MCF 10A (cell line): ENCODE data around the gene PPARA. TPM values are rescaled to one million over a fixed set of nuclear protein-coding genes. Genes with fewer than 3 reads are reported as not detected.

Experiments used
- BruUV-seq: library from RNA; stranded (reverse); fragments of 400-500 nt; replicated peaks from 2 replicates; lab custom pipeline; 2021; lab: Mats Ljungman, UMichigan
- CTCF ChIA-PET: fragments of 300-600 bp; sonication (Branson Sonifier 250); formaldehyde crosslinking; extraction: SDS; loops from one replicate; lab custom pipeline; 2021; ENCODE audit warnings: antibody characterized with exemption, inconsistent platforms; lab: Yijun Ruan, JAX
- POLR2A ChIA-PET: fragments of 300-600, 350-650 bp; sonication (Branson Sonifier 250); formaldehyde crosslinking; extraction: SDS; loops from one replicate; lab custom pipeline; 2020; ENCODE audit warnings: antibody characterized with exemption, inconsistent platforms; lab: Yijun Ruan, JAX
- DNase-seq: peaks from one replicate; pipeline ENCODE4 v3.0.0-alpha.2; 2018; ENCODE audit not compliant: unreplicated experiment
- H3K27ac Mint-ChIP-seq: one replicate; pipeline ENCODE4 v1.8.0; 2022; ENCODE audit warnings: mild to moderate bottlenecking, low read depth, mixed read lengths; ENCODE audit not compliant: unreplicated experiment
- H3K27me3 Mint-ChIP-seq: one replicate; pipeline ENCODE4 v1.8.0; 2022; ENCODE audit warnings: mixed read lengths; ENCODE audit not compliant: insufficient read depth, unreplicated experiment
- H3K36me3 Mint-ChIP-seq: one replicate; pipeline ENCODE4 v1.8.0; 2022; ENCODE audit warnings: mild to moderate bottlenecking, moderate library complexity, mixed read lengths; ENCODE audit not compliant: insufficient read depth, unreplicated experiment
- H3K4me1 Mint-ChIP-seq: one replicate; pipeline ENCODE4 v1.8.0; 2022; ENCODE audit warnings: mixed read lengths; ENCODE audit not compliant: insufficient read depth, unreplicated experiment
- H3K4me3 Mint-ChIP-seq: one replicate; pipeline ENCODE4 v1.8.0; 2022; ENCODE audit warnings: mild to moderate bottlenecking, moderate library complexity, mixed read lengths; ENCODE audit not compliant: unreplicated experiment
- H3K9me3 Mint-ChIP-seq: one replicate; pipeline ENCODE4 v1.8.0; 2022; ENCODE audit warnings: mixed read lengths; ENCODE audit not compliant: unreplicated experiment
- intact Hi-C: fragments of 100-400 bp; cut with micrococcal nuclease; formaldehyde crosslinking; loops from 2 replicates; pipeline ENCODE4 v1.14.1; 2022
- total RNA-seq: library from RNA; stranded (reverse); gene quantifications from 2 replicates; pipeline ENCODE4 v1.2.3, GENCODE V29; 2022
- TF ChIP-seq, protein P1 (sequence below): fragments of 200-600 bp; IDR thresholded peaks from one replicate; pipeline ENCODE4 v1.8.0; 2022; ENCODE audit warnings: antibody characterized with exemption, mild to moderate bottlenecking; ENCODE audit not compliant: unreplicated experiment

Gene PPARA
- total RNA-seq, 1 experiment from 2014 or later, result 8.0 TPM

DNA sequence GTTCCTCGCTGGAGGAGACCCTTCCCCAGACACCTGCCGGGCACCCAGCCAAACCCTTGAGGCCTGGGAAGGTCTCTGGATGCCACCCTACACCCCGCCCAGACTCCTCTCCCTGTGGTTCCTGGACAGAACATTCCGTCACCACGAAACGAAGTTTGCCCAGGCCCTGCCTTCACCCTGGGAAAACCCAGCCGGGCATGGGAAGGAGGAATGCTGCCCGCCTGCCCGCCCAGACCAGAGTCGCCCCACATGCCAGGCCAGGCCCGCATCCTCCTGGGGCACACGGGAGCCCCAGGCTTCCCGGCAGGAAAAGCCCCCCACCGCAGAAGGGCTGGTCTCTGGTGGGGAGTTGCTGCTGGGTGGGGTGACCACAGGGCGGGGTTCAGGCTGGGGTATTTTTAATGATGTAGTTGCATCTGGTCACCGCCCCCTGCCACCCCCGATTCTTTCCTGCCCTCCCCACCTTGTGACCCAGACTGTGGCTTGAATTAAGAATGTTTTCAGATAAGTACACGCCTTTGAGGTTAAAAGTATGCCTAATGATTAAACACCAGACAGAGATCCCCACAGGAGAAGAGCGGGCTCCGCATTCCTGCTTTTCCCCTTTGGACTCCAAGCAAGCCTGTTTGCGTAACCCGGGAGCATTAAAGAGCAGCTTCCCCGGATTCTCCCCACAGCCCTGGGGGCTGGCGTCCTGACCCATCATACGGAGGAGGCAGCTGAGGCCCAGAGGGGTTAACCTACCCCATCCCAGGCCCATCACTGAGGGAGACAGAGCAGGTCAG is 44.6 kb upstream of the PPARA start:
- intact Hi-C loops, result loop anchor here (2.0 to 5.0 kb wide), 2 partner anchors 21 to 33 kb away; no protein-coding TSS in a partner anchor
- no TSS peak for BruUV-seq
- H3K36me3 Mint-ChIP-seq, result peaks cover 100% of the 10 kb centered on the region
- TF ChIP-seq, protein P1, sequence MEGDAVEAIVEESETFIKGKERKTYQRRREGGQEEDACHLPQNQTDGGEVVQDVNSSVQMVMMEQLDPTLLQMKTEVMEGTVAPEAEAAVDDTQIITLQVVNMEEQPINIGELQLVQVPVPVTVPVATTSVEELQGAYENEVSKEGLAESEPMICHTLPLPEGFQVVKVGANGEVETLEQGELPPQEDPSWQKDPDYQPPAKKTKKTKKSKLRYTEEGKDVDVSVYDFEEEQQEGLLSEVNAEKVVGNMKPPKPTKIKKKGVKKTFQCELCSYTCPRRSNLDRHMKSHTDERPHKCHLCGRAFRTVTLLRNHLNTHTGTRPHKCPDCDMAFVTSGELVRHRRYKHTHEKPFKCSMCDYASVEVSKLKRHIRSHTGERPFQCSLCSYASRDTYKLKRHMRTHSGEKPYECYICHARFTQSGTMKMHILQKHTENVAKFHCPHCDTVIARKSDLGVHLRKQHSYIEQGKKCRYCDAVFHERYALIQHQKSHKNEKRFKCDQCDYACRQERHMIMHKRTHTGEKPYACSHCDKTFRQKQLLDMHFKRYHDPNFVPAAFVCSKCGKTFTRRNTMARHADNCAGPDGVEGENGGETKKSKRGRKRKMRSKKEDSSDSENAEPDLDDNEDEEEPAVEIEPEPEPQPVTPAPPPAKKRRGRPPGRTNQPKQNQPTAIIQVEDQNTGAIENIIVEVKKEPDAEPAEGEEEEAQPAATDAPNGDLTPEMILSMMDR, result no peak
- peak; percentile 89 for DNase-seq
- ChIA-PET POLR2A (interaction anchor here (0.8 to 2.9 kb wide), 15 partner anchors 8 to 98 kb away, joined by 3 to 31 read pairs (median 7); no protein-coding TSS in a partner anchor), CTCF (interaction anchor here (0.6 to 1.9 kb wide), 5 partner anchors 11 to 110 kb away, joined by 3 to 5 read pairs (median 3); no protein-coding TSS in a partner anchor)
- peak overlapping the region; percentile 65 for H3K4me3 Mint-ChIP-seq
- H3K27ac Mint-ChIP-seq, result peak overlapping the region; percentile 93
- H3K9me3 Mint-ChIP-seq, result no peaks in the 10 kb centered on the region
- H3K4me1 Mint-ChIP-seq, result peaks cover 46% of the 10 kb centered on the region
- H3K27me3 Mint-ChIP-seq, result no peaks in the 10 kb centered on the region

DNA sequence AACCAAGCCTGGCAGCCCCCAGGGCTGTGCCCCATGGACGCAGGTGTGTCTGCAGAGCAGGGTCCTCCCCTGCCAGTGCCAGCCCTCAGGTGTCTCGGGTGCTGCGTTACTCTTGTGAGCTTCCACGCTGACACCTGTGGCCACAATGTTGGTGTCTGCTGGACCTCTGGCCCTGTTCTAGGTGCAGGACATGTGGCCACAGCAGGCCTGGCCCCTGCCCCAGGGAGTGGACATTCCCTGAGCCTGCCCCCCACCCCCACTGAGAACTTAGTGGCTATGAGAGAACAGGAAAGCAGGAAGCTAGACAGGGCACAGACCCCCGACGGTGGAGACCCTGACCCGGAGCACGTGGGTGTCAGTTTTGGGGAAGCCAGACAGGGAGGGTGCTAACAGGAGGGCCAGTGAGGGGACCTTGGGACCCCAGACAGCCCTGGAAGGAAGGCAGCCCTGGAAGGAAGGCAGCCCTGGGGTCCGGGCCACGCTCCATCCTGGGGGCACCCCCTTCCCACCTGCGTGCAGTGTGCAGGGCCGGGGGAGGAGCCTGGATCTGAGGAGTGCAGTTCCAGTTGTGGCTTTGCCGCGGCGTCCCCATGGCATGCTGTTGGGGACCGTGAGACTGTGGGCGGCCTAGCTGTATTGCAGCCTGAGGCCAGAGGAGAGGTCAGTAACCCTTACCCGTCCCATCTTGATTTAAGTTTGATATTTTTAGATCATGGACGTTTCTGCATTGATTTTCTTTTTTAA is 43.9 kb upstream of the PPARA start:
- BruUV-seq, result no TSS peak
- Mint-ChIP-seq H3K27ac (peak overlapping the region; percentile 93), H3K27me3 (no peaks in the 10 kb centered on the region), H3K4me3 (peak overlapping the region; percentile 65), H3K36me3 (peaks cover 100% of the 10 kb centered on the region), H3K9me3 (no peaks in the 10 kb centered on the region), H3K4me1 (peaks cover 44% of the 10 kb centered on the region)
- DNase-seq, result no peak
- ChIA-PET CTCF (interaction anchor here (0.9 to 1.9 kb wide), 4 partner anchors 9 to 111 kb away, joined by 3 to 5 read pairs (median 4); no protein-coding TSS in a partner anchor), POLR2A (interaction anchor here (0.8 to 2.9 kb wide), 16 partner anchors 9 to 99 kb away, joined by 3 to 31 read pairs (median 7); no protein-coding TSS in a partner anchor)
- TF ChIP-seq, protein P1, result no peak
- intact Hi-C loops, result loop anchor here (5.0 kb wide), 1 partner anchor 34 kb away; no protein-coding TSS in a partner anchor

DNA sequence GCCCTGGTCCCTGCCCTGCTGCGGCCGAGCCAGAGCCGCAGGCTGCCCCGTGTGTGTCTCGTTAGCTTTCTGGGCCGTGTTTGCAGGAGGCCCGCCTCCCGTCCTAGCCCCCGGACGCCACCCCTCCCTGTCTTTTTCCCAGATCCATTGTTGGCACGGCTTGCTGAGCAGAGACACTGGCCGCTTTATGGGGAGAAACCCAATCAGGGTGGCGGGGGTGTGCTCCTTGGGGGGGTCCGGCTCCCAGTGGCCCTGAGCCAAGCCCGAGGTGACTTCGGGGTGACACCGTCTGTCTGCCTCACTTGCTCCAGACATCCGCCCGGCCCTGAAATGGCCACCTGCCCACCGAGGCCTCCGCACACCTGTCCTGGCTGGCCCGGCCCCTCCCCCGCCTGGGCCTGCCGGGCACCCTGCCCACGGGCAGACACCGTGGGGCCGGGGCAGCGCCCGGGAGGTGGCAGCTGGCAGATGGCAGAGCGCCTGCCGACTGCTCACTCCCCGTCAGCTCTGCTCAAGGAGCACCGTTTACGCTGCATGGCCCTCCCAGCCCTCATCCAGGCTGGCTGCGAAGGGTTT is 43.1 kb upstream of the PPARA start:
- peak overlapping the region; percentile 93 for H3K27ac Mint-ChIP-seq
- H3K9me3 Mint-ChIP-seq, result no peaks in the 10 kb centered on the region
- intact Hi-C loops, result loop anchor here (5.0 kb wide), 1 partner anchor 35 kb away; no protein-coding TSS in a partner anchor
- ChIA-PET POLR2A (interaction anchor here (0.6 to 2.9 kb wide), 20 partner anchors 9 to 189 kb away, joined by 3 to 31 read pairs (median 6); partner anchors contain the start of gene GTSE1), CTCF (interaction anchor here (0.9 to 1.9 kb wide), 6 partner anchors 8 to 112 kb away, joined by 3 to 5 read pairs (median 4); no protein-coding TSS in a partner anchor)
- TF ChIP-seq, protein P1, result no peak
- peaks cover 100% of the 10 kb centered on the region for H3K36me3 Mint-ChIP-seq
- DNase-seq, result peak; percentile 71
- H3K27me3 Mint-ChIP-seq, result no peaks in the 10 kb centered on the region
- peaks cover 40% of the 10 kb centered on the region for H3K4me1 Mint-ChIP-seq
- peak overlapping the region; percentile 65 for H3K4me3 Mint-ChIP-seq
- no TSS peak for BruUV-seq
